Astrocyte (in vitro differentiated cells and primary cell): ENCODE data around the gene IMPA2. TPM values are rescaled to one million over a fixed set of nuclear protein-coding genes. Genes with fewer than 3 reads are reported as not detected.

ENCODE experiments used
- DNase-seq: peaks from one replicate; pipeline ENCODE4 v3.0.0-alpha.2; 2010; ENCODE audit warnings: low read depth
- FAIRE-seq: peaks from 2 replicates; lab custom pipeline; 2011; peaks lifted over from hg19 to GRCh38; lab: Jason Lieb, UNC
- H2AFZ ChIP-seq: 2 replicates; pipeline ENCODE4 v1.6.0; 2012; ENCODE audit warnings: low read depth, low read length, inconsistent platforms
- H3K27ac ChIP-seq: 2 replicates; pipeline ENCODE4 v1.5.1; 2011; ENCODE audit warnings: low read depth, low read length, inconsistent platforms
- H3K27me3 ChIP-seq: 2 replicates; pipeline ENCODE4 v1.6.0; 2011; ENCODE audit warnings: low read length, inconsistent platforms; ENCODE audit not compliant: insufficient read depth
- H3K36me3 ChIP-seq: 2 replicates; pipeline ENCODE4 v1.5.1; 2011; ENCODE audit warnings: low read length, inconsistent platforms; ENCODE audit not compliant: insufficient read depth
- H3K4me1 ChIP-seq: 2 replicates; pipeline ENCODE4 v1.5.1; 2011; ENCODE audit warnings: low read length, inconsistent platforms; ENCODE audit not compliant: insufficient read depth
- H3K4me2 ChIP-seq: 2 replicates; pipeline ENCODE4 v1.6.0; 2012; ENCODE audit warnings: low read length, inconsistent platforms
- H3K4me3 ChIP-seq: 2 replicates; pipeline ENCODE4 v1.5.1; 2011; ENCODE audit warnings: low read depth, mild to moderate bottlenecking, low read length, inconsistent platforms; ENCODE audit not compliant: insufficient read depth
- H3K79me2 ChIP-seq: 2 replicates; pipeline ENCODE4 v1.6.0; 2012; ENCODE audit warnings: mild to moderate bottlenecking, low read length, inconsistent platforms; ENCODE audit not compliant: insufficient read depth
- H3K9ac ChIP-seq: 2 replicates; pipeline ENCODE4 v1.6.0; 2012; ENCODE audit warnings: mild to moderate bottlenecking, low read length, inconsistent platforms
- H3K9me3 ChIP-seq: 2 replicates; pipeline ENCODE4 v1.5.1; 2012; ENCODE audit warnings: low read depth, mild to moderate bottlenecking, low read length, inconsistent platforms; ENCODE audit not compliant: insufficient read depth
- H4K20me1 ChIP-seq: 2 replicates; pipeline ENCODE4 v1.6.0; 2012; ENCODE audit warnings: low read length, inconsistent platforms; ENCODE audit not compliant: insufficient read depth
- H3K27ac Mint-ChIP-seq: one replicate; pipeline ENCODE4 v1.8.0; 2021; ENCODE audit warnings: mild to moderate bottlenecking, mixed read lengths; ENCODE audit not compliant: unreplicated experiment
- H3K27me3 Mint-ChIP-seq: one replicate; pipeline ENCODE4 v1.8.0; 2021; ENCODE audit warnings: low read depth, mixed read lengths; ENCODE audit not compliant: unreplicated experiment
- H3K36me3 Mint-ChIP-seq: one replicate; pipeline ENCODE4 v1.8.0; 2021; ENCODE audit warnings: low read depth, mixed read lengths; ENCODE audit not compliant: unreplicated experiment
- H3K4me1 Mint-ChIP-seq: one replicate; pipeline ENCODE4 v1.8.0; 2021; ENCODE audit warnings: low read depth, mixed read lengths; ENCODE audit not compliant: unreplicated experiment
- H3K4me3 Mint-ChIP-seq: one replicate; pipeline ENCODE4 v1.8.0; 2021; ENCODE audit warnings: mild to moderate bottlenecking, moderate library complexity, mixed read lengths; ENCODE audit not compliant: unreplicated experiment
- H3K9me3 Mint-ChIP-seq: one replicate; pipeline ENCODE4 v1.8.0; 2021; ENCODE audit warnings: mild to moderate bottlenecking, mixed read lengths; ENCODE audit not compliant: unreplicated experiment
- EZH2 ChIP-seq: IDR thresholded peaks from 2 replicates; pipeline ENCODE4 v1.6.1; 2012; ENCODE audit warnings: mild to moderate bottlenecking, low read length, inconsistent platforms; ENCODE audit not compliant: insufficient read depth
- total RNA-seq: library from RNA; stranded (reverse); gene quantifications from 2 replicates; pipeline ENCODE4 v1.2.1, GENCODE V29; 2021
- TF ChIP-seq, protein P1 (sequence below): IDR thresholded peaks from 2 replicates; pipeline ENCODE4 v1.5.1; 2011; ENCODE audit warnings: low read depth, mild to moderate bottlenecking, inconsistent platforms, low read length, moderate library complexity; ENCODE audit not compliant: insufficient read depth

IMPA2 gene
- total RNA-seq, 1 donor from 2014 or later: 4.8 TPM

DNA sequence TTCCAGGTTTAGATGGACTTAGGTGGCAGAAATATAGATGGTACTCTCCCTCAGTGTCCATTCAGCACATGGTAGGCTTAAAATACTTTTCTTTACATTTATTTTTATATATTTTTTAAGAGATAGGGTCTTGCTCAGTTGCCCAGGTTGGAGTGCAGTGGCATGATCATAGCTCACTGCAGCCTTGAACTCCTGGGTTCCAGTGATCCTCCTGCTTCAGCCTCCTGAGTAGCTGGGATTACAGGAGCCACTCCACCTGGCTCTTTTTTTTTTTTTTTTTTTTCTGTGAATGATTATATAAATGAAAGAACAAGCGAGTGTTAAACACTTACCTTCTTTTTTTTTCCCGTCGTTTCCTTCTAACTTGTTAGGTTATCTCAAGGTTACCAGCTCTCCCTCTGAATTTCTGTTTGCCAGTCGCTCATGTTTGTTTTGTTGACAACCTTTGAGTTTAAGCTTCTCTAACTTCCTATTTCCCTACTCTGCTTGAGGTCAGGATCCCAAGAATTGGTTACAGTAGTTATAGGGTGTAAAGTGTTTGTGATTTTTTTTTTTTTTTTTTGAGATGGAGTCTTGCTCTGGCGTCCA, 18.9 kb downstream of the IMPA2 start:
- Histone ChIP-seq H3K4me3 (no peak overlapping the region), H3K9ac (no peak overlapping the region), H3K4me2 (no peak overlapping the region), H4K20me1 (no peaks in the 10 kb centered on the region), H3K79me2 (no peaks in the 10 kb centered on the region), H3K27ac (no peak overlapping the region), H2AFZ (no peak overlapping the region), H3K27me3 (no peaks in the 10 kb centered on the region), H3K36me3 (no peaks in the 10 kb centered on the region), H3K9me3 (no peaks in the 10 kb centered on the region), H3K4me1 (peaks cover 2% of the 10 kb centered on the region)
- no peaks in the 10 kb centered on the region for H3K36me3 Mint-ChIP-seq
- H3K4me3 Mint-ChIP-seq: no peak overlapping the region
- no peak overlapping the region for H3K27ac Mint-ChIP-seq
- FAIRE-seq (no peak), DNase-seq (no peak)
- TF ChIP-seq, protein P1, sequence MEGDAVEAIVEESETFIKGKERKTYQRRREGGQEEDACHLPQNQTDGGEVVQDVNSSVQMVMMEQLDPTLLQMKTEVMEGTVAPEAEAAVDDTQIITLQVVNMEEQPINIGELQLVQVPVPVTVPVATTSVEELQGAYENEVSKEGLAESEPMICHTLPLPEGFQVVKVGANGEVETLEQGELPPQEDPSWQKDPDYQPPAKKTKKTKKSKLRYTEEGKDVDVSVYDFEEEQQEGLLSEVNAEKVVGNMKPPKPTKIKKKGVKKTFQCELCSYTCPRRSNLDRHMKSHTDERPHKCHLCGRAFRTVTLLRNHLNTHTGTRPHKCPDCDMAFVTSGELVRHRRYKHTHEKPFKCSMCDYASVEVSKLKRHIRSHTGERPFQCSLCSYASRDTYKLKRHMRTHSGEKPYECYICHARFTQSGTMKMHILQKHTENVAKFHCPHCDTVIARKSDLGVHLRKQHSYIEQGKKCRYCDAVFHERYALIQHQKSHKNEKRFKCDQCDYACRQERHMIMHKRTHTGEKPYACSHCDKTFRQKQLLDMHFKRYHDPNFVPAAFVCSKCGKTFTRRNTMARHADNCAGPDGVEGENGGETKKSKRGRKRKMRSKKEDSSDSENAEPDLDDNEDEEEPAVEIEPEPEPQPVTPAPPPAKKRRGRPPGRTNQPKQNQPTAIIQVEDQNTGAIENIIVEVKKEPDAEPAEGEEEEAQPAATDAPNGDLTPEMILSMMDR: no peak
- no peak for TF ChIP-seq EZH2
- peaks cover 8% of the 10 kb centered on the region for H3K4me1 Mint-ChIP-seq
- peaks cover 2% of the 10 kb centered on the region for H3K27me3 Mint-ChIP-seq
- no peaks in the 10 kb centered on the region for H3K9me3 Mint-ChIP-seq

DNA sequence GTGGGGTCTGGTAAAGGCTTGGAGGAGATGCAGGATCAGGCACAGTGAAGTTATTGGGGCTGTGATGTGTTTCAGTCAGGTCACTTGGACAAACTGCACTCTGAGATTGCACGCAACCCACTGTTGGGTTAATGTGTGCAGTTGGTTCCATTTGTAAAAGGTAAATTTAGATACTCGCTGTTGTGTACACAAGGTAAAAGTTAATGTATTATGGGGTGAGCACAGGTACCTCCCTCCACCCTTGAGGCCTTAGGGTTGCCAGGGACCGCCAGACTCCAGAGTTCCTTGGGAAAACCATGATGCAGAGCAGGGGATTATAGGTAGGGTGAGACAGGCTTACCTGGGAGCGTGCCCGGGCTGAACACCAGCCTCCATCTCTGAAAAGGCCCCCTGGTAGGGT, 20.1 kb downstream of the IMPA2 start:
- Histone ChIP-seq H3K79me2 (no peaks in the 10 kb centered on the region), H3K27ac (no peak overlapping the region), H3K9me3 (no peaks in the 10 kb centered on the region), H2AFZ (no peak overlapping the region), H3K4me2 (no peak overlapping the region), H4K20me1 (no peaks in the 10 kb centered on the region), H3K4me1 (peaks cover 6% of the 10 kb centered on the region), H3K27me3 (no peaks in the 10 kb centered on the region), H3K36me3 (no peaks in the 10 kb centered on the region), H3K4me3 (no peak overlapping the region), H3K9ac (no peak overlapping the region)
- no peak overlapping the region for H3K27ac Mint-ChIP-seq
- H3K36me3 Mint-ChIP-seq: no peaks in the 10 kb centered on the region
- no peaks in the 10 kb centered on the region for H3K9me3 Mint-ChIP-seq
- H3K27me3 Mint-ChIP-seq: no peaks in the 10 kb centered on the region
- no peak for DNase-seq
- no peak for FAIRE-seq
- TF ChIP-seq, protein P1: no peak
- TF ChIP-seq EZH2: no peak
- H3K4me1 Mint-ChIP-seq: peaks cover 5% of the 10 kb centered on the region
- no peak overlapping the region for H3K4me3 Mint-ChIP-seq

DNA sequence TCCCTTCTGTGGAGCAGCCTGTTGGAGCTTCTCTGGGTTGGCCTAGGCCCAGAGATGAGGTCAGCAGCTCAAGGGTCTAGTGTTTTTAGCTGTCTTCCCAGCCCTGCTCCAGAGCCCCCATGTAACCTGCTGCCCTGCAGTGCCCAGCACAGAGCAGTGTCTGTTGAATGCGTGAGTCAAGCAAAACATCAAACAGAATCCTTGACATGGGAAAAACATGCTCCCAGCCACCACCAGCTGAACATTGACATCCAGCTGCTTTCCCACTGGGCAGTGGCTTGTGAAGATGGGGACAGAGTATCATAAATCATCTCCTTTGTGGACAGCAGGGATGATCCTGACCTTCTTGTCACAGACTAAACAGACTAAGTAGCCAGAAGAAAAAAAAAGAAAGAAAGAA, 22.6 kb downstream of the IMPA2 start:
- H3K27ac ChIP-seq: no peak overlapping the region
- peaks cover 2% of the 10 kb centered on the region for H3K27me3 Mint-ChIP-seq
- peaks cover 5% of the 10 kb centered on the region for H3K4me1 Mint-ChIP-seq

More for the DNA sequence above, 22.6 kb downstream of the IMPA2 start:
- Histone ChIP-seq H2AFZ (no peak overlapping the region), H3K79me2 (no peaks in the 10 kb centered on the region), H3K4me2 (no peak overlapping the region), H3K9me3 (no peaks in the 10 kb centered on the region), H3K9ac (no peak overlapping the region), H3K4me3 (no peak overlapping the region), H4K20me1 (no peaks in the 10 kb centered on the region), H3K36me3 (no peaks in the 10 kb centered on the region), H3K27me3 (no peaks in the 10 kb centered on the region), H3K4me1 (peaks cover 6% of the 10 kb centered on the region)
- no peak overlapping the region for H3K27ac Mint-ChIP-seq
- no peak overlapping the region for H3K4me3 Mint-ChIP-seq
- DNase-seq: no peak
- no peaks in the 10 kb centered on the region for H3K9me3 Mint-ChIP-seq
- TF ChIP-seq EZH2: no peak
- TF ChIP-seq, protein P1: no peak
- no peak for FAIRE-seq
- peaks cover 2% of the 10 kb centered on the region for H3K36me3 Mint-ChIP-seq
